GM18517 (cell line): ENCODE data around the gene BEX3.
"Not testable (repeated sequence)": the region's sequence is repeated elsewhere in the genome, so short reads cannot be mapped to it uniquely, and the experiment has no call there.

Experiments used
- ATAC-seq: cut with Tn5 transposase; IDR thresholded peaks from one replicate; pipeline ENCODE4 v1.9.1; 2021; ENCODE audit warnings: mild to moderate bottlenecking, moderate library complexity; ENCODE audit not compliant: unreplicated experiment

Gene BEX3

GRCh38 chrX:103376118-103376978 is at the start of gene BEX3:
Gene BEX3, plus strand, starts transcription at chrX:103376538. Its CDS starts 984 bp downstream, at chrX:103377522.
- no peak for ATAC-seq

- ATAC-seq: no peak
Measured at GRCh38 chrX:103329991-103330390, 46.3 kb upstream of the BEX3 start, which contains the start of gene TCEAL7. Gene TCEAL7, plus strand, starts transcription at chrX:103330239. Its CDS starts 1,165 bp downstream, at chrX:103331404.

- ATAC-seq: no peak
Measured at GRCh38 chrX:103330681-103331288, 45.6 kb upstream of the BEX3 start.

GRCh38 chrX:103338663-103339062 is 37.7 kb upstream of the BEX3 start:
- ATAC-seq: no peak

- ATAC-seq: peak; percentile 70
Measured at GRCh38 chrX:103343105-103343504, 33.2 kb upstream of the BEX3 start.

GRCh38 chrX:103344606-103345005 is 31.7 kb upstream of the BEX3 start:
- ATAC-seq: no peak

GRCh38 chrX:103347682-103348397 is 28.5 kb upstream of the BEX3 start:
- ATAC-seq: no peak

- no peak for ATAC-seq
Measured at GRCh38 chrX:103356130-103356798, 20.1 kb upstream of the BEX3 start, which contains the start of gene TCEAL9. Gene TCEAL9, plus strand, starts transcription at chrX:103356506. Its CDS starts 1,179 bp downstream, at chrX:103357685.

- ATAC-seq: no peak
Measured at GRCh38 chrX:103356858-103357257, 19.5 kb upstream of the BEX3 start.

- ATAC-seq: no peak
Measured at GRCh38 chrX:103357871-103358270, 18.5 kb upstream of the BEX3 start.

GRCh38 chrX:103359605-103360004 is 16.7 kb upstream of the BEX3 start:
- not testable (repeated sequence) for ATAC-seq

GRCh38 chrX:103360092-103360491 is 16.2 kb upstream of the BEX3 start:
- no peak for ATAC-seq

GRCh38 chrX:103360916-103361315 is 15.4 kb upstream of the BEX3 start:
- no peak for ATAC-seq

- ATAC-seq: no peak
Measured at GRCh38 chrX:103361798-103362197, 14.5 kb upstream of the BEX3 start.

GRCh38 chrX:103362474-103362873 is 13.9 kb upstream of the BEX3 start:
- no peak for ATAC-seq

GRCh38 chrX:103363046-103363445 is 13.3 kb upstream of the BEX3 start:
- ATAC-seq: no peak

- no peak for ATAC-seq
Measured at GRCh38 chrX:103367502-103367901, 8.8 kb upstream of the BEX3 start.

GRCh38 chrX:103369479-103369878 is 6.9 kb upstream of the BEX3 start:
- no peak for ATAC-seq

GRCh38 chrX:103372886-103373285 is 3.5 kb upstream of the BEX3 start:
- ATAC-seq: no peak

- no peak for ATAC-seq
Measured at GRCh38 chrX:103373581-103373980, 2.8 kb upstream of the BEX3 start.

- ATAC-seq: no peak
Measured at GRCh38 chrX:103376979-103377324, 614 bp downstream of the BEX3 start.
